Astrocyte (in vitro differentiated cells and primary cell): Measurements from ENCODE around the gene ZNF555. TPM values are rescaled to one million over a fixed set of nuclear protein-coding genes. Genes with fewer than 3 reads are reported as not detected.

Experiments
- DNase-seq: peaks from one replicate; pipeline ENCODE4 v3.0.0-alpha.2; 2010; ENCODE audit warnings: low read depth
- FAIRE-seq: peaks from 2 replicates; lab custom pipeline; 2011; peaks lifted over from hg19 to GRCh38; lab: Jason Lieb, UNC
- H2AFZ ChIP-seq: 2 replicates; pipeline ENCODE4 v1.6.0; 2012; ENCODE audit warnings: low read depth, low read length, inconsistent platforms
- H3K27ac ChIP-seq: 2 replicates; pipeline ENCODE4 v1.5.1; 2011; ENCODE audit warnings: low read depth, low read length, inconsistent platforms
- H3K27me3 ChIP-seq: 2 replicates; pipeline ENCODE4 v1.6.0; 2011; ENCODE audit warnings: low read length, inconsistent platforms; ENCODE audit not compliant: insufficient read depth
- H3K36me3 ChIP-seq: 2 replicates; pipeline ENCODE4 v1.5.1; 2011; ENCODE audit warnings: low read length, inconsistent platforms; ENCODE audit not compliant: insufficient read depth
- H3K4me1 ChIP-seq: 2 replicates; pipeline ENCODE4 v1.5.1; 2011; ENCODE audit warnings: low read length, inconsistent platforms; ENCODE audit not compliant: insufficient read depth
- H3K4me2 ChIP-seq: 2 replicates; pipeline ENCODE4 v1.6.0; 2012; ENCODE audit warnings: low read length, inconsistent platforms
- H3K4me3 ChIP-seq: 2 replicates; pipeline ENCODE4 v1.5.1; 2011; ENCODE audit warnings: low read depth, mild to moderate bottlenecking, low read length, inconsistent platforms; ENCODE audit not compliant: insufficient read depth
- H3K79me2 ChIP-seq: 2 replicates; pipeline ENCODE4 v1.6.0; 2012; ENCODE audit warnings: mild to moderate bottlenecking, low read length, inconsistent platforms; ENCODE audit not compliant: insufficient read depth
- H3K9ac ChIP-seq: 2 replicates; pipeline ENCODE4 v1.6.0; 2012; ENCODE audit warnings: mild to moderate bottlenecking, low read length, inconsistent platforms
- H3K9me3 ChIP-seq: 2 replicates; pipeline ENCODE4 v1.5.1; 2012; ENCODE audit warnings: low read depth, mild to moderate bottlenecking, low read length, inconsistent platforms; ENCODE audit not compliant: insufficient read depth
- H4K20me1 ChIP-seq: 2 replicates; pipeline ENCODE4 v1.6.0; 2012; ENCODE audit warnings: low read length, inconsistent platforms; ENCODE audit not compliant: insufficient read depth
- H3K27ac Mint-ChIP-seq: one replicate; pipeline ENCODE4 v1.8.0; 2021; ENCODE audit warnings: mild to moderate bottlenecking, mixed read lengths; ENCODE audit not compliant: unreplicated experiment
- H3K27me3 Mint-ChIP-seq: one replicate; pipeline ENCODE4 v1.8.0; 2021; ENCODE audit warnings: low read depth, mixed read lengths; ENCODE audit not compliant: unreplicated experiment
- H3K36me3 Mint-ChIP-seq: one replicate; pipeline ENCODE4 v1.8.0; 2021; ENCODE audit warnings: low read depth, mixed read lengths; ENCODE audit not compliant: unreplicated experiment
- H3K4me1 Mint-ChIP-seq: one replicate; pipeline ENCODE4 v1.8.0; 2021; ENCODE audit warnings: low read depth, mixed read lengths; ENCODE audit not compliant: unreplicated experiment
- H3K4me3 Mint-ChIP-seq: one replicate; pipeline ENCODE4 v1.8.0; 2021; ENCODE audit warnings: mild to moderate bottlenecking, moderate library complexity, mixed read lengths; ENCODE audit not compliant: unreplicated experiment
- H3K9me3 Mint-ChIP-seq: one replicate; pipeline ENCODE4 v1.8.0; 2021; ENCODE audit warnings: mild to moderate bottlenecking, mixed read lengths; ENCODE audit not compliant: unreplicated experiment
- CTCF ChIP-seq: IDR thresholded peaks from 2 replicates; pipeline ENCODE4 v1.5.1; 2011; ENCODE audit warnings: low read depth, mild to moderate bottlenecking, inconsistent platforms, low read length, moderate library complexity; ENCODE audit not compliant: insufficient read depth
- EZH2 ChIP-seq: IDR thresholded peaks from 2 replicates; pipeline ENCODE4 v1.6.1; 2012; ENCODE audit warnings: mild to moderate bottlenecking, low read length, inconsistent platforms; ENCODE audit not compliant: insufficient read depth
- total RNA-seq: library from RNA; stranded (reverse); gene quantifications from 2 replicates; pipeline ENCODE4 v1.2.1, GENCODE V29; 2021

The ZNF555 gene
- total RNA-seq, 1 donor from 2014 or later = 6.0 TPM

- no peaks in the 10 kb centered on the region for H3K27me3 ChIP-seq
- no peaks in the 10 kb centered on the region for H3K4me1 ChIP-seq
- peaks cover 12% of the 10 kb centered on the region for H3K36me3 Mint-ChIP-seq
- H3K79me2 ChIP-seq = peaks cover under 1% of the 10 kb centered on the region
- H3K9me3 ChIP-seq = no peaks in the 10 kb centered on the region
- no peak overlapping the region for H3K27ac Mint-ChIP-seq
- H3K27me3 Mint-ChIP-seq = no peaks in the 10 kb centered on the region
- H3K4me3 Mint-ChIP-seq = no peak overlapping the region
- peaks cover 13% of the 10 kb centered on the region for H3K36me3 ChIP-seq
- no peak overlapping the region for H3K27ac ChIP-seq
- no peak overlapping the region for H2AFZ ChIP-seq
- no peak for DNase-seq
- H4K20me1 ChIP-seq = peaks cover under 1% of the 10 kb centered on the region
- no peak overlapping the region for H3K4me2 ChIP-seq
- H3K4me1 Mint-ChIP-seq = no peaks in the 10 kb centered on the region
- H3K4me3 ChIP-seq = no peak overlapping the region
- no peak for TF ChIP-seq CTCF
- no peak for TF ChIP-seq EZH2
- FAIRE-seq = no peak
- H3K9ac ChIP-seq = no peak overlapping the region
- H3K9me3 Mint-ChIP-seq = no peaks in the 10 kb centered on the region
Observed at GRCh38 chr19:2798733-2799132, 42.5 kb upstream of the ZNF555 start.

- H3K4me1 Mint-ChIP-seq = no peaks in the 10 kb centered on the region
- Histone ChIP-seq H3K79me2 (no peaks in the 10 kb centered on the region), H4K20me1 (no peaks in the 10 kb centered on the region), H3K27me3 (no peaks in the 10 kb centered on the region), H3K4me3 (no peak overlapping the region), H3K4me1 (no peaks in the 10 kb centered on the region), H2AFZ (no peak overlapping the region), H3K9me3 (no peaks in the 10 kb centered on the region), H3K9ac (no peak overlapping the region), H3K36me3 (peaks cover 9% of the 10 kb centered on the region), H3K4me2 (no peak overlapping the region), H3K27ac (no peak overlapping the region)
- H3K27me3 Mint-ChIP-seq = no peaks in the 10 kb centered on the region
- no peak overlapping the region for H3K4me3 Mint-ChIP-seq
- DNase-seq (no peak), FAIRE-seq (no peak)
- TF ChIP-seq EZH2 (no peak), CTCF (no peak)
- no peaks in the 10 kb centered on the region for H3K9me3 Mint-ChIP-seq
- peaks cover 14% of the 10 kb centered on the region for H3K36me3 Mint-ChIP-seq
- no peak overlapping the region for H3K27ac Mint-ChIP-seq
Observed at GRCh38 chr19:2799273-2800020, 41.8 kb upstream of the ZNF555 start.

- Histone ChIP-seq H3K9ac (no peak overlapping the region), H3K27ac (no peak overlapping the region), H3K27me3 (no peaks in the 10 kb centered on the region), H3K79me2 (no peaks in the 10 kb centered on the region), H3K36me3 (peaks cover 9% of the 10 kb centered on the region), H3K4me3 (no peak overlapping the region), H3K9me3 (no peaks in the 10 kb centered on the region), H3K4me2 (no peak overlapping the region), H2AFZ (no peak overlapping the region), H3K4me1 (no peaks in the 10 kb centered on the region), H4K20me1 (no peaks in the 10 kb centered on the region)
- peaks cover 16% of the 10 kb centered on the region for H3K36me3 Mint-ChIP-seq
- FAIRE-seq = no peak
- no peaks in the 10 kb centered on the region for H3K27me3 Mint-ChIP-seq
- H3K27ac Mint-ChIP-seq = no peak overlapping the region
- TF ChIP-seq EZH2 (no peak), CTCF (no peak)
- H3K4me3 Mint-ChIP-seq = no peak overlapping the region
- DNase-seq = no peak
- no peaks in the 10 kb centered on the region for H3K4me1 Mint-ChIP-seq
- no peaks in the 10 kb centered on the region for H3K9me3 Mint-ChIP-seq
Observed at GRCh38 chr19:2800506-2800905, 40.8 kb upstream of the ZNF555 start.
